Measurements from ENCODE around the gene ZNF326.
A peak's percentile ranks its signal among the peaks of the same experiment; 100 is the strongest.

Gene ZNF326

DNA sequence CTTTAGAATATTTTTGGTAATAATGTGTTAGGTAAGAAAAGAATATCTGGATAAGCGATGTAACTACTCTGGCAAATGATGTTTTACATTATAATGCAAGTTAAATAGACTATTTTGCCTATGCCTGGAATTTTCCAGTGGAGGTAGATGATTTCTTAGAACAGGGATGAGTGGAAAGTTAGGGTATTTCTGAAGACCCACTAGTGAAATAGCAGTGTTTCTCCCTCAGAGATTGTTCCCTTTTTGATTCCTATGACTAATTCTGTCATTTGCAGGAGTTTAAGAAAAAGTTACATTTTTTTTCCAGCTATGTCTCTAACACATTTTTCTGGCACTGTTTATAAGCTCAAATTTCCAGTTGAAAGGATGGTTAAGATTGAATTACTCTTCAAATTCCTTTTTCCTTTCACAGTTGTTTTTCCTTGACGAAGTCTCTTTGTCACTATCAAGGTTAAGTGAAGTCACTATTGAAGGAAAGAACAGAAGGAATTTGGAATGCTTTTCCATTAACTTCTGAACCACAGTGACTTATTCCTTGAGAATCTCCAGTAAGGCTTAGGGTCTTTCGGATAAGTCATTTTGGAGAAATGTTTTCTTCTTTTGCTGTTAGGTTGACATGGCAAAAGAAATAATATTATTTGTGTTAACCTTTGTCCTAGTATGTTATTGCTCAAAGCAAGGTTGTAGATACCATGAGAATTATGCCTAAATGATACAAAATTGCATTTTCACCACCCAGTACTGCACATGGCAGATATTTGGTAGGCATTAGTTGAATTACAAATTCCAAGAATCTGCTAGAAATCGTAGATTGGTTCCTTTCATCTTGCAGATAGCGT lies 42.9 kb upstream of the ZNF326 start:
- no peaks in the 10 kb centered on the region for H3K9me3 ChIP-seq (ENCODE audit: control extremely low read depth in 1 of 5, control insufficient read depth in 4 of 5, insufficient read depth in 2 of 5, low read depth in 1 of 5, low read length in 4 of 5)
- ChIA-PET POLR2A (no interaction called here), CTCF (interaction anchor here (0.6 to 1.4 kb wide), 5 partner anchors 11 to 195 kb away, joined by 3 read pairs; no protein-coding TSS in a partner anchor)
- H3K4me1 ChIP-seq (ENCODE audit: control extremely low read depth in 1 of 4, control insufficient read depth in 4 of 4, insufficient read depth in 4 of 4, low read length in 3 of 4), result peaks cover 4 to 21% (median 17%) of the 10 kb centered on the region in 4 experiments
- WGBS (ENCODE audit: insufficient coverage), result 86% methylated on average over 1 of the region's 5 CpGs
- H3K36me3 ChIP-seq (ENCODE audit: control insufficient read depth in 4 of 4, insufficient read depth in 4 of 4, low read length in 3 of 4), result no peaks in the 10 kb centered on the region
- H3K4me3 ChIP-seq (ENCODE audit: control insufficient read depth in 1 of 7, extremely low read depth in 1 of 7, insufficient read depth in 4 of 7, low read depth in 2 of 7, low read length in 6 of 7), result no peak overlapping the region
- H3K27ac ChIP-seq (ENCODE audit: insufficient read depth in 1 of 2, low read depth in 1 of 2, low read length in 2 of 2, poor library complexity in 1 of 2, severe bottlenecking in 2 of 2), result no peak overlapping the region
- H3K27me3 ChIP-seq (replicated peaks in 2 of 5; ENCODE audit: control insufficient read depth in 4 of 5, insufficient read depth in 5 of 5, low read length in 4 of 5), result no peaks in the 10 kb centered on the region
- DNase-seq, result no peak

GRCh38 chr1:89952605-89953130 lies 42.2 kb upstream of the ZNF326 start:
- no peak for DNase-seq
- WGBS (ENCODE audit: insufficient coverage), result 100% methylated on average over 1 of the region's 2 CpGs
- Histone ChIP-seq H3K9me3 (ENCODE audit: control extremely low read depth in 1 of 5, control insufficient read depth in 4 of 5, insufficient read depth in 2 of 5, low read depth in 1 of 5, low read length in 4 of 5) (no peaks in the 10 kb centered on the region), H3K27ac (ENCODE audit: insufficient read depth in 1 of 2, low read depth in 1 of 2, low read length in 2 of 2, poor library complexity in 1 of 2, severe bottlenecking in 2 of 2) (no peak overlapping the region), H3K4me1 (ENCODE audit: control extremely low read depth in 1 of 4, control insufficient read depth in 4 of 4, insufficient read depth in 4 of 4, low read length in 3 of 4) (peaks cover 4 to 26% (median 21%) of the 10 kb centered on the region in 4 experiments), H3K36me3 (ENCODE audit: control insufficient read depth in 4 of 4, insufficient read depth in 4 of 4, low read length in 3 of 4) (no peaks in the 10 kb centered on the region), H3K4me3 (ENCODE audit: control insufficient read depth in 1 of 7, extremely low read depth in 1 of 7, insufficient read depth in 4 of 7, low read depth in 2 of 7, low read length in 6 of 7) (no peak overlapping the region), H3K27me3 (replicated peaks in 2 of 5; ENCODE audit: control insufficient read depth in 4 of 5, insufficient read depth in 5 of 5, low read length in 4 of 5) (no peaks in the 10 kb centered on the region)
- ChIA-PET POLR2A (no interaction called here), CTCF (interaction anchor here (0.6 to 1.0 kb wide), 4 partner anchors 53 to 195 kb away, joined by 3 read pairs; no protein-coding TSS in a partner anchor)

- Histone ChIP-seq H3K27me3 (replicated peaks in 2 of 5; ENCODE audit: control insufficient read depth in 4 of 5, insufficient read depth in 5 of 5, low read length in 4 of 5) (no peaks in the 10 kb centered on the region), H3K27ac (ENCODE audit: insufficient read depth in 1 of 2, low read depth in 1 of 2, low read length in 2 of 2, poor library complexity in 1 of 2, severe bottlenecking in 2 of 2) (no peak overlapping the region), H3K4me1 (ENCODE audit: control extremely low read depth in 1 of 4, control insufficient read depth in 4 of 4, insufficient read depth in 4 of 4, low read length in 3 of 4) (peaks cover 4 to 26% (median 21%) of the 10 kb centered on the region in 4 experiments), H3K36me3 (ENCODE audit: control insufficient read depth in 4 of 4, insufficient read depth in 4 of 4, low read length in 3 of 4) (no peaks in the 10 kb centered on the region), H3K4me3 (ENCODE audit: control insufficient read depth in 1 of 7, extremely low read depth in 1 of 7, insufficient read depth in 4 of 7, low read depth in 2 of 7, low read length in 6 of 7) (no peak overlapping the region), H3K9me3 (ENCODE audit: control extremely low read depth in 1 of 5, control insufficient read depth in 4 of 5, insufficient read depth in 2 of 5, low read depth in 1 of 5, low read length in 4 of 5) (no peaks in the 10 kb centered on the region)
- ChIA-PET POLR2A (no interaction called here), CTCF (interaction anchor here (0.7 to 2.2 kb wide), 4 partner anchors 10 to 120 kb away, joined by 3 to 10 read pairs (median 4); no protein-coding TSS in a partner anchor)
- DNase-seq, result peak; percentile 48 to 92 (median 84)
- 0% methylated on average over 1 of the region's 1 CpG for WGBS (ENCODE audit: insufficient coverage)
Observed at GRCh38 chr1:89953131-89953626, 41.7 kb upstream of the ZNF326 start.

- CTCF ChIA-PET, result interaction anchor here (0.7 to 2.2 kb wide), 5 partner anchors 7 to 173 kb away, joined by 3 to 10 read pairs (median 4); no protein-coding TSS in a partner anchor
- POLR2A ChIA-PET, result no interaction called here
- H3K4me3 ChIP-seq (ENCODE audit: control insufficient read depth in 1 of 7, extremely low read depth in 1 of 7, insufficient read depth in 4 of 7, low read depth in 2 of 7, low read length in 6 of 7), result no peak overlapping the region
- H3K4me1 ChIP-seq (ENCODE audit: control extremely low read depth in 1 of 4, control insufficient read depth in 4 of 4, insufficient read depth in 4 of 4, low read length in 3 of 4), result peaks cover 4 to 26% (median 21%) of the 10 kb centered on the region in 4 experiments
- WGBS (ENCODE audit: insufficient coverage), result no CpG with 5 or more reads among the region's 1 CpG
- no peak overlapping the region for H3K27ac ChIP-seq (ENCODE audit: insufficient read depth in 1 of 2, low read depth in 1 of 2, low read length in 2 of 2, poor library complexity in 1 of 2, severe bottlenecking in 2 of 2)
- no peaks in the 10 kb centered on the region for H3K36me3 ChIP-seq (ENCODE audit: control insufficient read depth in 4 of 4, insufficient read depth in 4 of 4, low read length in 3 of 4)
- no peaks in the 10 kb centered on the region for H3K27me3 ChIP-seq (replicated peaks in 2 of 5; ENCODE audit: control insufficient read depth in 4 of 5, insufficient read depth in 5 of 5, low read length in 4 of 5)
- no peak for DNase-seq
- peaks cover 0 to under 1% (median 0%) of the 10 kb centered on the region in 5 experiments for H3K9me3 ChIP-seq (ENCODE audit: control extremely low read depth in 1 of 5, control insufficient read depth in 4 of 5, insufficient read depth in 2 of 5, low read depth in 1 of 5, low read length in 4 of 5)
Observed at GRCh38 chr1:89953929-89954328, 41.0 kb upstream of the ZNF326 start.

DNA sequence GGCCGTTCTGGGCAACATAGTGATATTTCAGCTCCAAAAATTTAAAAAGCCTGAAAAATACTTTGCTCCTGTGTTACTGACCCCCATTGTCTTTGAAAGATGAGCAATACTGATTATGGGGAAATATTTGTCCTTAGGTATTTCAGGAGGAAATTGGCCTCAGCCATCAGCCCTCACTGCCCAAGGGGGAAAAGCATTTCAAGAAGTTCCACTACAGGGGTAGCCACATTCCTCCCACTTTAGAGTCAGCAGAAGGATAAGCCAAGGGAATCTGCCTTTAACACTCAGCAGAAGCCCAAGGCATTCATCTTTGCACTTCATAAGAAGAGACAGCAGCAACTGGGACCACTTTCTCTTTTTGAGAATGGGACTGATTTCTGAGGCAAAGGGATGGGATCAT lies 40.5 kb upstream of the ZNF326 start:
- Histone ChIP-seq H3K27ac (ENCODE audit: insufficient read depth in 1 of 2, low read depth in 1 of 2, low read length in 2 of 2, poor library complexity in 1 of 2, severe bottlenecking in 2 of 2) (no peak overlapping the region), H3K36me3 (ENCODE audit: control insufficient read depth in 4 of 4, insufficient read depth in 4 of 4, low read length in 3 of 4) (no peaks in the 10 kb centered on the region), H3K27me3 (replicated peaks in 2 of 5; ENCODE audit: control insufficient read depth in 4 of 5, insufficient read depth in 5 of 5, low read length in 4 of 5) (no peaks in the 10 kb centered on the region), H3K4me1 (ENCODE audit: control extremely low read depth in 1 of 4, control insufficient read depth in 4 of 4, insufficient read depth in 4 of 4, low read length in 3 of 4) (peaks cover 4 to 26% (median 21%) of the 10 kb centered on the region in 4 experiments), H3K9me3 (ENCODE audit: control extremely low read depth in 1 of 5, control insufficient read depth in 4 of 5, insufficient read depth in 2 of 5, low read depth in 1 of 5, low read length in 4 of 5) (peaks cover 0 to 5% (median 2%) of the 10 kb centered on the region in 5 experiments), H3K4me3 (ENCODE audit: control insufficient read depth in 1 of 7, extremely low read depth in 1 of 7, insufficient read depth in 4 of 7, low read depth in 2 of 7, low read length in 6 of 7) (no peak overlapping the region)
- WGBS (ENCODE audit: insufficient coverage), result no CpG with 5 or more reads among the region's 1 CpG
- DNase-seq, result no peak
- ChIA-PET CTCF (interaction anchor here (0.9 to 2.2 kb wide), 5 partner anchors 8 to 173 kb away, joined by 3 to 10 read pairs (median 4); no protein-coding TSS in a partner anchor), POLR2A (no interaction called here)

DNA sequence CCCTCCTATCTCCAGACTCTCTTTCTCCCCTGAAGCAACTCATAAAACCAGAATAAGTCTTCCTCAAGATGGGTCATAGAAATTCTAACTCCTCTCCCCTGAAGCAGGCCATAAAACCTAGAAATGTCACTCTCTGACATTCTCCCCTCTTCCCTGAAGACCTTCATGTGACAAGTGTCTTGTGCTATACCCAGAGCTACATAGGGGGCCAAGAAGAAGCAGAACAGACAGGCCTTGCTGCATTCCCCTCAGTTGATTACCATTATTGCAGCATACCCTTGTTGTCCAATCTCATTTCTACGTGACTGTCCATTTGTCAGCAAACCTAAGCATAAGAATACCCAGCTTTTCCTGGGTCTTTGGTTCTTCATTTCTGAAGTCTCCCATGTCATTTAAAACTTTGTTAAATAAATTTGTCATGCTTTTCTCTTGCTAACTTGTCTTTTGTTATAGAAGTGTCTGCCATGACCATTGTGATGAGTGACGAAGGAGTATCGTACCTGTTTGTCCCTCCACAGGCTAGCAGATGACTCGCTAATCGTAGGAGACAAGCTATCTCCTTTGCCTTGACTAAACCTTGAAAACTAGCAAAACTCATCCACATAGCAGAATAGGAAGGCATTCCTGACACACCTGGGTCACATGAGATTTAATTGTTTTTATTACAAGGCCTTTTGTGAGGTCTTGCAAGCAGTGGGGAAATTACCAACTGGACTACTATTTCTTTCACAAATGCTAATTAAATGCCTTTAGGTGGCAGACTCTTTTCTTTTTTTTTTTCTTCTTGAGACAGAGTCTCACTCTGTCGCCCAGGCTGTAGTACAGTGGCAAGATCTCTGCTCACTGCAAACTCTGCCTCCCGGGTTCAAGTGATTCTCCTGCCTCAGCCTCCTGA lies 39.4 kb upstream of the ZNF326 start:
- 98% methylated on average over 7 of the region's 7 CpGs for WGBS (ENCODE audit: insufficient coverage)
- H3K9me3 ChIP-seq (ENCODE audit: control extremely low read depth in 1 of 5, control insufficient read depth in 4 of 5, insufficient read depth in 2 of 5, low read depth in 1 of 5, low read length in 4 of 5), result peaks cover 0 to 11% (median 3%) of the 10 kb centered on the region in 5 experiments
- CTCF ChIA-PET, result interaction anchor here (0.8 to 2.2 kb wide), 6 partner anchors 9 to 114 kb away, joined by 3 to 10 read pairs (median 4); no protein-coding TSS in a partner anchor
- H3K27me3 ChIP-seq (replicated peaks in 2 of 5; ENCODE audit: control insufficient read depth in 4 of 5, insufficient read depth in 5 of 5, low read length in 4 of 5), result no peaks in the 10 kb centered on the region
- no peak for DNase-seq
- peaks cover 4 to 26% (median 21%) of the 10 kb centered on the region in 4 experiments for H3K4me1 ChIP-seq (ENCODE audit: control extremely low read depth in 1 of 4, control insufficient read depth in 4 of 4, insufficient read depth in 4 of 4, low read length in 3 of 4)
- no peaks in the 10 kb centered on the region for H3K36me3 ChIP-seq (ENCODE audit: control insufficient read depth in 4 of 4, insufficient read depth in 4 of 4, low read length in 3 of 4)
- H3K4me3 ChIP-seq (ENCODE audit: control insufficient read depth in 1 of 7, extremely low read depth in 1 of 7, insufficient read depth in 4 of 7, low read depth in 2 of 7, low read length in 6 of 7), result no peak overlapping the region
- POLR2A ChIA-PET, result interaction anchor here (0.7 kb wide), 1 partner anchor 282 kb away, joined by 3 read pairs; no protein-coding TSS in a partner anchor
- H3K27ac ChIP-seq (ENCODE audit: insufficient read depth in 1 of 2, low read depth in 1 of 2, low read length in 2 of 2, poor library complexity in 1 of 2, severe bottlenecking in 2 of 2), result no peak overlapping the region
